ENCODE results near the gene POLD3.
"Not testable (repeated sequence)": the region's sequence is repeated elsewhere in the genome, so short reads cannot be mapped to it uniquely, and the experiment has no call there.

The POLD3 gene

DNA sequence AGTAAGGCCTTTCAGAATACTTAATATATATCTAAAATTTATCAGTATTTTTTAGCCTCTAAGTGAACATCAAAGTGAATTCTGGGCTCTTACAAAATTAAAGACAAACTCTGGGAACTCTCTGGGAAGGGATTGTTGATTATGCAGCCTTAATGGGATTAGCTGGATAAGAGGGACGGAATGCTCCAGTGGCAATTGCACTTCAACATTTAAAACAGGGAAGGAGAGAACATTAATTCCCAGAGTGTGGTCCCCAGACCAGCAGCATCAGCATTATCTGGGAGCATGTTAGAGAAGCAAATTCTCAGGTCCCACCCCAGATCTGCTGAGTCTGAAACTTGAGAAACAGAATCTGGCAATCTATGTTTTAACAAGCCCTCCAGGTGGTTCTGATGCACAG lies 46.5 kb downstream of the POLD3 start:
- no peak for DNase-seq (ENCODE audit: low read depth)

DNA sequence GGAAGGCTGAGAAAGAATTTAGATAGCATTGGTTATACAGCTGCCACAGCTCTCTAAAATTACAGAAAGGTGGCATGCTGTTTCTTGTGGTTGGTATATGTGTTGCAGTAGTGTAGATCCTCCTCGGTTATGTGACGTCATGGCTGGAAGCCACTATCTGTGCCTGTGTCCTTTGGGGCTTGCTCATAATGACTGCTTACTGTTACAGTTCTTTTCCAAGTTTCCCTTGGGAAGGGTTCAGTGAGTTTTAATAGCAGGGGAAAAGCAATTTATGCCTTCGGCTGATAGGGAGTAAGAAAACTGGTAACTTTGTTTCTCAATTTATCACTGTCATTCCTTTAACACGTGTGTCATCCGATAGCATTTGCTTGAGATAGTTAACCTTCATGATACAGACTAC lies 47.2 kb downstream of the POLD3 start:
- no peak for DNase-seq (ENCODE audit: low read depth)

DNA sequence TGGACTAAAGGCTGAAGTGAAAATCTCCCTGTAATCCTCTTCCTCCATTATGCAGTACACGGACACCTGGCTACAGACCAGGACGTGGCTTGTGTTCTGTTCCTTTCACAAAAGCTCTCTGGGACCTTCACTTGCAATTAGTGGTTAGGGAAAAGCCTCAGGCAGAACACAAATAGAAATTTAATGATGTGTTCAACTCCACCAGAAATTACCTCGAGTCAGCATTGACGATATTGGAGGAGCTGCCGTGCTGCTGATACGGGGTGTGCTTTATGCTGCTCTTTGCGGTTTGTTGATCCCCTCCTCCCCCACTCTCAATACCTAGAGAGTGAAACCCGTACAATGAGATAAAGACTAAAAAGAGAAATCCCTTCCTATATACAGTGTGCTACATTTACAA lies 48.9 kb downstream of the POLD3 start:
- no peak for DNase-seq (ENCODE audit: low read depth)

DNA sequence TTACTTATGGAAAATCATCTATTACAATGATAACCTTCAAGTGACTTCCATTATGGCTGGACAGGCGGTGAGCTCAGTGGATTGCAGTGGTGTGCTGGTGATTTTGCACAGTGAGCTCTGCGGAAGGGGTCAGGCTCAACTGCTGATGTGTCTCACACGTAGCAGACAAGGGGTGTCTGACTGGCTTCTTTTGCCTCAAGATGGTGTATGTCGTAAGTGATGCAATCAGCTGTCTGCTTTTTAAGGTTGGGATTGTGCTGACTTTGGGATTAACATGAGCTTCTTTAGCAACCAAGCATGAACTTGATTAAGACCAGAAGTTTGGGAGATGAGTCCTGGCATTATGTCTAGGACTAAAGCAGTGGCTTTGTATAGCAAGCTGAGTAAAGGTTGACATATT lies 49.5 kb downstream of the POLD3 start:
- no peak for DNase-seq (ENCODE audit: low read depth)

DNA sequence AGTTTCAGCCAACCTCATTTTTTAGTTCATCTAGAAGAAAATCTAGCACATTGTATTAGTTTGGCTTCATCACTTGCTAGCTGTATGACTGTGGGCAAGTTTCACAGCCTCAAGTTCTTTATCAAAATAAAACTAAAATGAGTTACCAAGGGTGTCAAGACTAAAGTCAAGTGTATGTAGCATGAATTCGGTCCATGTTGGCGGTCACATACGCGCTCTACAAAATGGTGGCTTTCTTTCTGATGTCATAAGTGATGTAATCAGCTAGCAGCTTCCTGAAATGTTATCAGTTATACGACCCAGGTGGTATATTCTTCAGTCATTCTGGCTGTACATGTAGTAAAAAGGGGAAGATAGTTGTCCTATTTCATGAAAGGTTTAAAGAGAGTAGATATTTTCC lies 50.5 kb downstream of the POLD3 start:
- DNase-seq (ENCODE audit: low read depth): no peak

DNA sequence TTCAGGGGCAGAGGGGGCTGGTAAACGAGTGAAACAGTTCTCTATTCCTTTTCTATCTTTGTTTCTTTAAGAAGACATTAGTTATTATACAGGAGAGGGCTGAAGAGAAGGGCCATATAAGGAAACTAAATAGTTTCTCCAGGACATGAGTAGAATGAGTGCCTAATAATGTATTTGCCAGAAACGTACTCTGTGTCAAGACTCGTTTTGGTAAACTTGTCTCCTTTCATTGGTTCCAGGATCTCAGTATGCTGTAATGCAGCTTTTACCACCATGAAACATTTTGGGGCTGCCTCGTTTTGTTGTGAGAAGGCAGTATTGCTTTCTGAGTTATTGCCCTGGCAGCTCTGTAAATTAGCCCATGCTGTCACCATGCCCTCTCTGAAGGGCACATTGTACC lies 51.7 kb downstream of the POLD3 start:
- no peak for DNase-seq (ENCODE audit: low read depth)

DNA sequence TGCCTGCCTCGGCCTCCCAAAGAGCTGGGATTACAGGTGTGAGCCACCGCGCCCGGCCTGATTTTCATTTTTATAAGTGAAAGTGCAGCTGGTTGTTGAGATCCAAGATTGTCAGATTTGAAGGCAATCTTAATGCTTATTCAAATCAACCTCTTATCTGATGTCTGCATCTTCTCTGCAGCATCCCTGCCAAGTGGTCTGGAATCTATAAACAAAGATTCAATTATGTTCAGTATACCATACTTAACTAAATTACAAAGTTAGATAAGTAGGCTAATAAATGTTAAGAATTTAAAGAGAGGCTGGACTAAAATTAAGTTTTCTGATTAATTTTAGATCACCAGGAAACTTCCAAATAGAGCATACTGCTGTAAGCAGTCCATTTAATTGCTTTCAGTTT lies 53.8 kb downstream of the POLD3 start:
- DNase-seq (ENCODE audit: low read depth): no peak

DNA sequence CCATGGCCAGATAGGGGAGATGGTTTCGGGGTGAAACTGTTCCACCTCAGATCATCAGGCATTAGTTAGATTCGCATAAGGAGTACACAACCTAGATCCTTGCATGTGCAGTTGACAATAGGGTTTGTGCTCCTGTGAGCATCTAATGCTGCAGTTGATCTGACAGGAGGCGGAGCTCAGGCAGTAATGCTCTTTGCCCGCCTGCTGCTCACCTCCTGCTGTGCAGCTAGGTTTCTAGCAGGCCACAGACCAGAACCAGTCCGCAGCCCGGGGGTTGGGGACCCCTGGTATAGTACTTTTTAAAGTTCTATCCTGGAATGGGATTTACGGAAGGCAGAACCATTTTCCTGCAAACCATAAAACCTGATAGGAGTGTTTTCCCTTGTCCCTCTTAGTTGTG lies 54.6 kb downstream of the POLD3 start:
- no peak for DNase-seq (ENCODE audit: low read depth)

DNA sequence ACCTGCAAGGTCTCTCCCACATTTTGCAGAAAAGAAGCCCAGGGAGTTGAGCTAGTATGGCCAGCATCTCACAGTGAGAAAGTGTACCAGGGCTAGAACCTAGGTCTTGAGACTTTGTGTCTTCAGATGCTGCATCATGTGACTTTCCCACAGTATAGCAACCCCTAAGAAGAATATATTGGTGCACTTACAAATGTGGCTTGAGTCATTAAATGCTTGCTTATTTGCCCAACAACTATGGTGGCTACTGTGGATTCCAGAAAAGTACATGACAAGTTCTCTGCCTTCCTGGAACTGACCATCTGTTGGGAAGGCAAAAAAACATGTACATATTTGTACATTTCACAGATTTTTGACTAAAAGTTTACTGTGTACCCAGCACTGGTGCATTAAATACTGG lies 55.0 kb downstream of the POLD3 start:
- DNase-seq (ENCODE audit: low read depth): no peak

DNA sequence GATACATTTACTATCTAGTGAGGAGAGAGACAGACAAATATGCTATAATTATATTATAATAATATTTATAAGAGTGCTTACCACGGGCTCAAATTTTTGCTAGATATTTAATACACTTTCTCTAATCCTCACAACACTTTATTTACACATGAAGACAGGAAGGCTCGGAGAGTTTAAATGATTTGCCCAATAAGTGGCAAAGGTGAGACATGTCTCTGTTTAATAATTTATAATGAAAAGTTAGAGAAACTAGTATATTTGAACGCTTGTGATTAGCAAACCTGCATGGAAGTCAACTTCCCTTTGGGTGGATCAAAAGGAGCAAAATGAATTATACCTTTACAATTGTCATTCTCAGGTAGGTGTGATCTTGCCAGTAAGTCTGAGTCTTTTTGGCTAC lies 55.4 kb downstream of the POLD3 start:
- no peak for DNase-seq (ENCODE audit: low read depth)

DNA sequence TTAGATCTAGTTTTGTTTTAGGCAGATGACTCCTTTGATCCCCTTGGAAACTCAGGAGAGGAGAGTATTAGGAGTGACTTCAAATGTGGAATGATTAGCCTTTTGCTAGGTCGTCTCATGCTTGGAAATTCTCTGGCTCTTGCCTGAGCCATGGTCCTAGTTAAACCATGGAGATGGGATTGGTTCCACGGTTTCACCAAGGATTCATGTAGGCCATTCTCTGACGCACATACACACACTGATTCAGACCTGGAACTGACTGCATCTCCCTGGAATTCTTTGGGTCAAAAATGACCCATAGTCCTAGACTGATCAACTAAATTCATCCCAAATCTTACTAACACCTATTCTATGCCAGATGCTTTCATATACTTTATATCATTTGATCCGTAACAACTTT lies 56.5 kb downstream of the POLD3 start:
- no peak for DNase-seq (ENCODE audit: low read depth)

DNA sequence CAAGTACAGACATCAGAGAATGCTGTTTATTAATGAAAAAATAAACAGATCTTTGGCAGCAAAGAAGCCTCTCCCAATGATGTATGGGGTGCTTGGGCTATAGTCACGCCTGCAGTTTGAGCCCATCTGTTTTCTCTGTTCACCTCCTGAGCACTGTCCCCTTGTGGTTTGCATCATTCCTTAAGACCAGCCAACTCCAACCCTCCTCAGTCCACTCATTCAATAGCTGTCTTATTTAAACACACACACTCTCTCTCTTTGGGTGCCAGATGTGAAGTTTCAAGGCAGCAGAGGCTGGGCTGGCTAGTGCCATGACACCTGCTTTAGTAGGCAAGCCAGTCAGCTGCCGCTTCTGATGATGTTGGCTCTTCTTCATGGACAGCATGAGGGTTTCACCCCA lies 58.1 kb downstream of the POLD3 start:
- DNase-seq (ENCODE audit: low read depth): no peak

DNA sequence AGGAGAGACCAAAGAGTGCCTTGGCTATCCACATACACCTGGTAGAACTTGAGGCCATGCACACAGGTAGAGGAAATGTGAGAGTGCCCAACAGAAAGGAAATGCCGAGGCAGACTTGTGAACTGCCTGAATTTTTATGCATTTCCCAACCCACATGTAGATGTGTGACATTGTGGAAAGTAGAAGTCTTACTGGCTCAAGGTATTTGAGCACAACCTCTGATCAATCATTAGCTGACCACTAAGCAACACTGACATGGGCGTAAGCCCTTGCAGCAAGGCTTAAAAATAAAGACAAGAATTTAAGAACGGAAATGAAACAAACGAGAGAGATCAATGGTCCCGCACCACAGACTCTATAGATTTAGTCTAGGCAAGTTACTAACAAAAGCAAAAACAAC lies 62.6 kb downstream of the POLD3 start:
- DNase-seq (ENCODE audit: low read depth): no peak

DNA sequence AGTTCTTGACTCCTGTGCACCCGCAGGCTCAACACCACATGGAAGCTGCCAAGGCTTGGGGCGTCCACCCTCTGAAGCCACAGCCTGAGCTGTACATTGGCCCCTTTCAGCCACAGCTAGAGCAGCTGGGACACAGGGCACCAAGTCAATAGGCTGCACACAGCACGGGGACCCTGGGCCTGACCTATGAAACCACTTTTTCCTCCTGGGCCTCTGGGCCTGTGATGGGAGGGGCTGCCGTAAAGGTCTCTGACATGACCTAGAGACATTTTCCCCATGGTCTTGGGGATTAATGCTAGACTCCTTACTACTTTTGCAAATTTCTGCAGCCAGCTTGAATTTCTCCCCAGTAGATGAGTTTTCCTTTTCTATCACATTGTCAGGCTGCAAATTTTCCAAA lies 66.7 kb downstream of the POLD3 start:
- DNase-seq (ENCODE audit: low read depth): not testable (repeated sequence)

DNA sequence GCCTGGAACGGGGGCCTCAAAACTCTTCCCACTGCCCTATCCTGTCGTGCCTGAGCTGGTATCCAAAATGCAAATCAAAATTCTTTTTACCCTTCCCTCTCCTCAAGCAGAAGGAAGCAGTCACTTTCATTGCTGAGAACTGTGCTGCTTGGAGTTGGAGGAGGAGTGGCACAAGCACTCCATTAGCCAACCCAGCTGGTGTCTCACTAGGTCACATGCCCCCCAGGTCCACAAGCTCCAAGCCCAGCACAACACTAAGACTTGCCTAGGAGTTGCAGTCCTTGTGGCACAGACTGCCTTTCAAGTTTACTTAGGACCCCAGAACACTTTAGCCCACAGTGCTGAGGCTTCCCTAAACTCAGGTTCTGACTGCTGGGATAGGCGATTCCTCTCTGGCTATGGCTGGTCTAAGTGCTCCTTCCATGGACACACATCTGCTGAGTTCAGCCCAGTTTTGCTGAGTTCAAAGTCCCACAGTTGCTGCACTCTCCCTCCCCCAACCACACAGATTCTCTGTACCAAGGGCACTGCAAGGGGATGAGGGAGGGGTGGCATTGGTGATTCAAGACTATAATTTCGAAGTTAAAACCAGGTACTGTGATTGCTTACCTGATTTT lies 70.2 kb downstream of the POLD3 start:
- no peak for DNase-seq (ENCODE audit: low read depth)

DNA sequence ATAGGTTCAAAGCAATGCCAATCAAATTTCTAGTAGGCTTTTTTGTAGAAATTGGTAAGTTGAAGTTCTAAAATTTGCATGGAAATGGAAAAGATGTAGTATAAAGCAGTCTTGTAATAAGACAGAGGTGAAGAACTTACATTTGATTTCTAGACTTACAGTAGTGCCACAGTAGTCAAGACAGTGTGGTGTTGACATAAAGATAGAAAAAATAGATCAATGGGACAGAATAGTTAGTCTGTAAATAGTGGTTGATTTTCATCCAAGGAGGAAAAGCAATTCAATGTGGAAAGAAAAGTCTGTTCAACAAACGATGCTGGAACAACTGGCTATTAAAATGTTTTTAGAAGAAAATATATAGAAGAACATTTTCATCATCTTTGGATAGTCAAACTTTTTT lies 70.9 kb downstream of the POLD3 start:
- DNase-seq (ENCODE audit: low read depth): no peak

DNA sequence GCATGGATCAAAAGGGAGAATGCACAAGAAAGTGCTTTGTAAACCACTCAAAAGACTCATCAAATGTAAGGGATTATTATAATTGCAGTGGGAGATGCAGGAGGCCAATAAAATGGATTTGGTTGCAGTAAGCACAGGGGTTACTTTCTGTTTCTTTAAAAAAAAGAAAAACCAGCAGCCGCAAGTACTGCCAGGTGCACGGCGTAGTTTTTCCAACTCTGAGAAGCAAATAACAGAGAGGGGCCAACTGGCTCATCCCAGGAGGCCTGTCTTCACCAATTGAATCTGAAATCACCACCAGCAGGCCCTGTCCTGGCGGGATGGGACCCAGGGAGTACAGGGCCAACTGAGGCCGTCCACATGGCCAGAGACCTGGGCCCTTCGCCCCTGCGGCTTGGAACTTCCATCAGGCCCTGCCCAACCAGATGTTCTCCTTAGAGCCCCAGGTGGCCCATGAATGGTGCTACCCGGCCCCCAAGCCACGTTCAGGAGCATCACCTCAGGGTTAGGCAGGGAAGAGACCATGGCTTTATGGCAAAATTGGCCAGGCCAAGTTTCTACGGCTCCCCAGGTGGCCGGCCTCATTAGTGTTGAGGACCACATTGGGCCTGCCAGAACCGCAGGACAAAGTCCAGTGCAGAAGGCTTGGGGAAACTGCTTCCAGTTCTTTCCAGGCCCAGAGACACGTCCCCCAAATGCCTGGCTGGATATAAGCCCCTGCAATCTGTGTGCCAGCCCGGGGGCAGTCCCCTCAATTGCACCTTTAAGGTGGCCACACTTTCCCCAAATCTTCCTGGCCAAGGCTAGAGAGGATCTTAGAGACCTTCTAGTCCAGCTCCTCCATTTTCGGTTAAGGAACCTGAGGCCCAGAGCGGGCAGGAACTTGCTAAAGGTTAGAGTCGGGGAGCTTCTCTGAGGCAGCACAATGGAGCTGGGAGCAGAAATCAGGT lies 77.1 kb downstream of the POLD3 start:
- no peak for DNase-seq (ENCODE audit: low read depth)

DNA sequence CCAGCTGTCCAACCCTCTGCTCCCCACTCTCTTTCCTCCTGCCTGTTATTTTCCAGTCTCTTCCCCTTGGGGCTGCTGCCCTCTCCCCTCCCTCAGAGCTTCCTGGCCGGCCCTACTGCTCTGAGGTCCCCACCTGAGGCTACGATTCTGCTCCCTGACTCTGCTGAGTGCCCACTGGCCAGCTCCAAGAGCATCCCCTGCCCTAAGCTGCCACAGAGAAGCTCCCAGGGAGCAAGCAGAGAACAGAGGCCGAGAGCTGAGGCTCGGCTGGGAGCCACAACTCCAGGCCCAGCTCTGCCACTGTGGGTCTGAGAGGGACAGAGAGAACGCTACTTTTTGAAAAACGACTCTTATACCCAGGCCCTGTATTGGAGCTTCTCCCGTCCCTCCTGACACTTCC lies 77.8 kb downstream of the POLD3 start:
- DNase-seq (ENCODE audit: low read depth): no peak

DNA sequence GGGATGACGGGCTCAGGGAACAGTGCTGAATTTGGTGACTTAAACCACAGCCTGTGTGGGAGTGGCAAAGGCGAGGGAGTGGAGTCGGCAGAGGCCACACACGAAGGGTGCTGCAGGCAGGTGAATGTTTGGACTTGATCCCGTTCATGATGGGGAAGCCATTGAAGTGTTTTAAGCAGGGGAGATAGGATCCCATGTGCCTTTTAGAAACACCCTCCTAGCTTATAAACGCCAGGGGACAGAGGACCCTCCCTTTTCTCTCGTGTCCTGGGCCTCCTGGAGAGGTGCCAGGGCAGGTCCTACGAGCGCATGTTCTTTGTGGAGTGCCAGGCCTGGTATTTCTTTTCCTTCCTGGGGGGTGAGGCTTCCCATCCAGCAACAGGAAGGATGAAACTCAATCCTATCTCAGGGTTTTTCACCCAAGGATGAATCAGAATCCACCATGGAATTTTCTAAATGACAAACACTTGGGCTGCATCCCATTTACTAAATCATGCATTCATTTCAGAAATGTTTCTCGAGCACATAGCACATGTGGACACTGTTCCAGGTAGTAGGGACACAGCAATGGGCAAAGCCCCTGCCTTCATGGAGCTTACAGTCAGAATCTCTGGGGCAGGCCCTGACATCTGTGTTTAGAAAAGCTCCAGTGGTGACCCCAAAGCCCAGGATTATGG lies 79.3 kb downstream of the POLD3 start:
- DNase-seq (ENCODE audit: low read depth): no peak

DNA sequence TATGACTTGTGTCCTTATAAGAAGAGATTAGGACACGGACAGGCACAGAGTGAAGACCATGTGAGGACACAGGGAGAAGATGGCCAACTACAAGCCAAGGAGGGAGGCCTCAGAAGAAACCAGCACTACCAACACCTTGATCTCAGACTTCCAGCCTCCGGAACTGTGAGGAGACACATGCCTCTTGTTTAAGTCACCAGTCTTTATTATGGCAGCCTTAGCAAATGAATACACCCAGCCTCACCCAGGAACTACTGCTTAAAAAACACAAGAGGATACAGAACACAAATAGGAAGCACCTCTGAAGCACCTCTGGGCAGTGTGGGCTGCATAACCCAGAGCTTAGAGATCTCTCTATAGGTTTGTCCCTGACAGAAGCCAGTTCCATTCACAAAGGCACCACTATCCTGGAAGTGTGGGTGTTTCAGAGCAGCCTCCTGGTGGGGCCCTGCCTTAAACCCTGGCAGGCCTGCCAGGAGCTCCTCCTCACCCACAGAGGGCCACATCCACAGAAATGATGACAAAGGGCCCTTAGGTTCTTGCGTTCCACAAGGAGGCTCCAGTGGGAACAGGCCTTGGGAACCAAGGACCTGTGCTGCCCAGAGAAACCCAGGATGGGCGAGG lies 80.1 kb downstream of the POLD3 start:
- DNase-seq (ENCODE audit: low read depth): no peak

DNA sequence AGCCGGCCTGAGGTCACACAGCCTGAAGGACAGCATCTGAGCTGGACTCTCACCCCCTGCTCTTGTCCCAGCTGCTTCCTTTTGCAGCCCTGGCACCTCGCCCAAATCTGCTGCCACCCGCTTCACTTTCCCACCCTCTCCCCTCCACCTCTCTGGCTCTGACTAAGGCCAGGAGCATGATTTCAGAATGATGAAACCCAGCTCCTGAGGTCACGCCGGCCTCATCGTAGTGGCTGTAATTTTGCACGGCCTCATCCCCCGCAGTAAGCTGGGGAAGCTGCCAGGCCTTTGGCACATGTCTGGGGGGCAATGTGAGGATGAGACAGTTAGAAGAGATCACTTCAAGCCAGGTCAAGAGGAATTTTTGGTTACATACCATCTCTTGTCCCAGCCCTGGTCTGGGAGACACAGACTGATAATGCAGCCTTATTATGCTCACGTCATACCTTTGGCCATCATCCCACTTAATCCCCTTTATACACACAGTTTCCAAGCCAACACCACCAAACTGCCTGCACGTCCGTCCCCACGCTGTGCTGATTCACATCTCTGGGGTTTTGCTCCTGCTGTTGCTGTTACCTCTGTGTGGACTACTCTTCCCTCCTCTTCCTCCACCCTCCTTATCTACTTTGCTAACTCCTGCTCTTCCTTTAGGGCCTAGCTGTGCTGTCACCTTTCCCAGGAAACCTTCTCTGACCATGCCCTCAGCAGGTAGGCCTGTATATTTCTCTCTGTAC lies 80.7 kb downstream of the POLD3 start:
- no peak for DNase-seq (ENCODE audit: low read depth)
